T-helper 9 cell (primary cell): ENCODE measurements around the gene PCDHGA6.

Experiments
- DNase-seq: peaks from one replicate; pipeline ENCODE4 v3.0.0-alpha.2; 2020

The PCDHGA6 gene

GRCh38 chr5:141422742-141423291, 49.1 kb downstream of the PCDHGA6 start:
- no peak for DNase-seq

GRCh38 chr5:141427783-141428426, 54.2 kb downstream of the PCDHGA6 start:
- no peak for DNase-seq
